HL-60 (cell line): ENCODE measurements around the gene KCNJ6.

Source experiments
- DNase-seq, 2 experiments: peaks; one replicate each; pipeline ENCODE4 v3.0.0-alpha.2; 2010 to 2020; ENCODE audit warnings: low read depth in 1 of 2, low spot score in 1 of 2
- H3K27ac ChIP-seq: fragments of 250-450 bp; sonication (Bioruptor Pico); replicated peaks from 2 replicates; pipeline ENCODE4 v1.5.1; 2020; ENCODE audit warnings: mild to moderate bottlenecking, moderate library complexity
- H3K27me3 ChIP-seq: fragments of 250-450 bp; sonication (Bioruptor Pico); 2 replicates; pipeline ENCODE4 v1.5.1; 2021; ENCODE audit warnings: mild to moderate bottlenecking, moderate library complexity; ENCODE audit not compliant: insufficient read depth, poor library complexity, severe bottlenecking
- H3K4me3 ChIP-seq: replicated peaks from 2 replicates; pipeline ENCODE4 v1.5.1; 2011; ENCODE audit warnings: mild to moderate bottlenecking, control low read depth, low read length; ENCODE audit not compliant: insufficient read depth
- GABPA ChIP-seq: IDR thresholded peaks from 2 replicates; pipeline ENCODE4 v1.6.1; 2012; ENCODE audit warnings: low read depth
- POLR2AphosphoS5 ChIP-seq: IDR thresholded peaks from 2 replicates; pipeline ENCODE4 v1.6.1; 2012; ENCODE audit warnings: low read depth
- REST ChIP-seq: IDR thresholded peaks from 2 replicates; pipeline ENCODE4 v1.6.1; 2012; ENCODE audit warnings: low read depth; ENCODE audit not compliant: insufficient replicate concordance
- SPI1 ChIP-seq: IDR thresholded peaks from 2 replicates; pipeline ENCODE4 v1.6.1; 2012; ENCODE audit warnings: low read depth, mild to moderate bottlenecking, borderline replicate concordance
- TF ChIP-seq, protein P1 (sequence below): IDR thresholded peaks from one replicate; pipeline ENCODE4 v1.5.1; 2011; ENCODE audit warnings: low read length, control low read depth, inconsistent platforms; ENCODE audit not compliant: insufficient read depth

KCNJ6 gene

DNA sequence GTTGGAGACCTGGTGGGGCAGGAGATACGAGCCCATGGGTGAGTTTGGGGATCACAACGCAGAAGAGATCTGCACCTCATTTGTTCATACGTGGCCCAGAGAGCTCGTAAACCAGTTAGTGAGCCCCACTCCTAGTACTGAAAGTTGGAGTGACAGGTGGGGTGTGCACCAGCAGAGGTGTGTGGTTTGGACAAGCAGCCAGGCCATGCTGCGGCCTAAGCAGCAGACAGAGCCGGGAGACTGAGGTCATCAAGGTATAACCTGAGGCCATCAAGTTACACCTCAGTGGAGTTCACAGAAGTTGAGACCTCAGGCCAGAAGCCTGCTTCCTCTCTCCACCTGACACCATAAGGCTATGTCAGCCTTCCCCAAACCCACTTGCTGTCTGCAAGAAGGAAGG, 27.6 kb downstream of the KCNJ6 start:
- H3K27me3 ChIP-seq: no peaks in the 10 kb centered on the region
- H3K27ac ChIP-seq: no peak overlapping the region
- no peak overlapping the region for H3K4me3 ChIP-seq
- DNase-seq: no peak
- TF ChIP-seq REST (no peak), SPI1 (no peak), GABPA (no peak), POLR2AphosphoS5 (no peak)
- TF ChIP-seq, protein P1, sequence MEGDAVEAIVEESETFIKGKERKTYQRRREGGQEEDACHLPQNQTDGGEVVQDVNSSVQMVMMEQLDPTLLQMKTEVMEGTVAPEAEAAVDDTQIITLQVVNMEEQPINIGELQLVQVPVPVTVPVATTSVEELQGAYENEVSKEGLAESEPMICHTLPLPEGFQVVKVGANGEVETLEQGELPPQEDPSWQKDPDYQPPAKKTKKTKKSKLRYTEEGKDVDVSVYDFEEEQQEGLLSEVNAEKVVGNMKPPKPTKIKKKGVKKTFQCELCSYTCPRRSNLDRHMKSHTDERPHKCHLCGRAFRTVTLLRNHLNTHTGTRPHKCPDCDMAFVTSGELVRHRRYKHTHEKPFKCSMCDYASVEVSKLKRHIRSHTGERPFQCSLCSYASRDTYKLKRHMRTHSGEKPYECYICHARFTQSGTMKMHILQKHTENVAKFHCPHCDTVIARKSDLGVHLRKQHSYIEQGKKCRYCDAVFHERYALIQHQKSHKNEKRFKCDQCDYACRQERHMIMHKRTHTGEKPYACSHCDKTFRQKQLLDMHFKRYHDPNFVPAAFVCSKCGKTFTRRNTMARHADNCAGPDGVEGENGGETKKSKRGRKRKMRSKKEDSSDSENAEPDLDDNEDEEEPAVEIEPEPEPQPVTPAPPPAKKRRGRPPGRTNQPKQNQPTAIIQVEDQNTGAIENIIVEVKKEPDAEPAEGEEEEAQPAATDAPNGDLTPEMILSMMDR: no peak

DNA sequence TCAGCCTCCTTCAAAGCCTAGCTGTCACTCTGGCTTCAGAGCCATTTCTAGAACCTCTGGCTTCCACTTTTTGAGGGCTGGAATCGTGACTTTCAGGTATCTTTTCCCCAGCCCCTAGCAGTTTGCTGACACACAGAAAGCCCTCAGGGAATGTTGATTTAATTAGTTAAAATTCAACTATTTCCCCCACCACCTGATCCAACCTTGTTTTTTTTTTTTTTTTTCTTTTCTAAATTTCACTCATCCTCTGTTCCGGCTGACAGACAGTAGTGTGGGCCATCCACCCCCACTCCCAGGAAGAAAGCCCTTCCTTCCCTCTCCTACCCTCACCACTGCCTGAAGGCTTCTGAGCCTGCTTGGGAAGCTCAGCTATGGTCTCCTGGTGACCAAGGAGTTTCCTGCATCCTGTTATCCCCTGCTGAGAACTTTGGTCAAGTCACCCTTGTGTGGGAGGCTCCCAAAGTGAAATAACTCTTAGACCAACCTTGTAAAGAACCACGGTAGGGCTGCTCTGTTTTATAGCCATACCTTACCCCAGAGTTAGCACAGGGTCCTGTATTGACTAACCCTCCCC, 29.4 kb downstream of the KCNJ6 start:
- Histone ChIP-seq H3K4me3 (no peak overlapping the region), H3K27me3 (no peaks in the 10 kb centered on the region), H3K27ac (no peak overlapping the region)
- no peak for DNase-seq
- TF ChIP-seq REST: no peak
- no peak for TF ChIP-seq SPI1
- TF ChIP-seq GABPA: no peak
- TF ChIP-seq, protein P1: no peak
- no peak for TF ChIP-seq POLR2AphosphoS5

DNA sequence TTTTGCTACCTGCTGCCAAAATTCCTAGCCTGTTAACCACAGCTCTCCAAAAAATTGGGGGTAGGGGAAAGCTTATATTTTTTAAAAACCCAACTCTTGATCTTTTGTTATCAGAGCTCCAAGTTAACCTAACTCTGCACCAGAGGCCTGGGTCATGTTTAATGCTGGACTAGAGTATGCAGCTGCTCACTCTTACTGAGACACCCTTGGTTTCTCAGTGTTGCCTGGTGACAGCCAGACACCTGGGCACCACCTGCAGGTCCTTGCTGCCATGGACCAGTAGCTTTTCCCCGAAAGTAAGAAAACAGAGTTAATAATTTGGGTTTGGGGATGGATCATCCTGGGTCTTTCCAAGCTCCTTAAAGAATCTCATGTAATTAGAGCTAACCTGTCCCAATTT, 30.1 kb downstream of the KCNJ6 start:
- no peaks in the 10 kb centered on the region for H3K27me3 ChIP-seq
- DNase-seq: no peak
- TF ChIP-seq POLR2AphosphoS5 (no peak), SPI1 (no peak), REST (no peak), GABPA (no peak)
- TF ChIP-seq, protein P1: no peak

More for the DNA sequence above, 30.1 kb downstream of the KCNJ6 start:
- no peak overlapping the region for H3K4me3 ChIP-seq
- H3K27ac ChIP-seq: no peak overlapping the region
